Tibial nerve (tissue), 4 donors: ENCODE results near the gene PHLDA1. TPM values are rescaled to one million over a fixed set of nuclear protein-coding genes. Genes with fewer than 3 reads are reported as not detected.

Source experiments
- DNase-seq, 2 donors: peaks; one replicate each; pipeline ENCODE4 v3.0.0-alpha.2; 2019; ENCODE audit warnings: low spot score in 2 of 2
- H3K27ac ChIP-seq, 4 donors: fragments of 200-600 bp; sonication (generic) in 3 of 4; one replicate each; pipeline ENCODE4 v1.5.1; 2017 to 2019; ENCODE audit warnings: mild to moderate bottlenecking in 1 of 4
- H3K27me3 ChIP-seq, 2 donors: fragments of 200-600 bp; sonication (generic) in 1 of 2; one replicate each; pipeline versions ENCODE4 v1.5.1 to v1.6.0; 2017 to 2019
- H3K36me3 ChIP-seq, 3 donors: fragments of 200-600 bp; sonication (generic); one replicate each; pipeline ENCODE4 v1.5.1; 2018 to 2019
- H3K4me1 ChIP-seq, 4 donors: fragments of 200-600 bp; sonication (generic) in 3 of 4; one replicate each; pipeline ENCODE4 v1.5.1; 2017 to 2019
- H3K4me3 ChIP-seq, 4 donors: fragments of 200-600 bp; sonication (generic) in 3 of 4; one replicate each; pipeline ENCODE4 v1.5.1; 2017 to 2019; ENCODE audit warnings: mild to moderate bottlenecking in 1 of 4, moderate library complexity in 1 of 4
- H3K9me3 ChIP-seq, 4 donors: fragments of 200-600 bp; sonication (generic) in 3 of 4; one replicate each; pipeline ENCODE4 v1.5.1; 2017 to 2019
- CTCF ChIP-seq, 5 experiments: fragments of 200-600 bp in 3 of 5; fragments of 450-650 bp in 2 of 5; sonication (generic) in 3 of 5; IDR thresholded peaks; one replicate each; pipeline ENCODE4 v1.5.1; 2016 to 2019; ENCODE audit warnings: antibody characterized with exemption in 5 of 5, mild to moderate bottlenecking in 3 of 5, moderate library complexity in 2 of 5
- EP300 ChIP-seq, 2 donors: sonication (generic); formaldehyde crosslinking; IDR thresholded peaks; one replicate each; pipeline ENCODE4 v1.6.1; 2017; ENCODE audit warnings: antibody characterized with exemption in 2 of 2, mild to moderate bottlenecking in 1 of 2
- POLR2A ChIP-seq, 2 donors: fragments of 450-650 bp; IDR thresholded peaks; one replicate each; pipeline ENCODE4 v1.6.1; 2017; ENCODE audit warnings: antibody characterized with exemption in 2 of 2, mild to moderate bottlenecking in 2 of 2, moderate library complexity in 2 of 2
- WGBS, 2 donors: methylation state at CpG; one replicate each; pipeline ENCODE4 v1.1.5; 2018; 5-methylcytosine and 5-hydroxymethylcytosine counted together
- total RNA-seq, 4 donors: library from RNA; depleted of rRNA; stranded (reverse); fragments of >200 nt; gene quantifications; one replicate each; pipeline ENCODE4 v1.1.0, GENCODE V29; 2016

PHLDA1 gene
- total RNA-seq, 4 donors from 2014 or later = 23.6 to 34.9 (median 30.7) TPM

GRCh38 chr12:75998292-75999063 lies 33.1 kb downstream of the PHLDA1 start:
- no peak overlapping the region for H3K4me3 ChIP-seq
- H3K27me3 ChIP-seq = no peaks in the 10 kb centered on the region
- no peak overlapping the region for H3K27ac ChIP-seq
- no peaks in the 10 kb centered on the region for H3K9me3 ChIP-seq
- no peak for TF ChIP-seq EP300 (IDR thresholded peaks at IDR 0.05)
- H3K4me1 ChIP-seq = no peaks in the 10 kb centered on the region
- no peak for DNase-seq
- H3K36me3 ChIP-seq = no peaks in the 10 kb centered on the region
- WGBS, 2 donors = 78 to 80% methylated on average over 4 of the region's 4 CpGs

- Histone ChIP-seq H3K36me3 (no peaks in the 10 kb centered on the region), H3K27me3 (no peaks in the 10 kb centered on the region), H3K4me3 (no peak overlapping the region), H3K9me3 (no peaks in the 10 kb centered on the region), H3K27ac (no peak overlapping the region), H3K4me1 (no peaks in the 10 kb centered on the region)
- TF ChIP-seq CTCF (IDR thresholded peaks at IDR 0.05) (no peak), EP300 (IDR thresholded peaks at IDR 0.05) (no peak), POLR2A (IDR thresholded peaks at IDR 0.05) (no peak)
- 86 to 87% methylated on average over 3 of the region's 3 CpGs for WGBS, 2 donors
- DNase-seq = no peak
These were observed 33.9 kb downstream of the PHLDA1 start for GRCh38 chr12:75997658-75998057.

GRCh38 chr12:75996861-75997447 lies 34.6 kb downstream of the PHLDA1 start:
- Histone ChIP-seq H3K27ac (no peak overlapping the region), H3K27me3 (no peaks in the 10 kb centered on the region), H3K4me1 (no peaks in the 10 kb centered on the region), H3K36me3 (no peaks in the 10 kb centered on the region), H3K4me3 (no peak overlapping the region), H3K9me3 (no peaks in the 10 kb centered on the region)
- WGBS, 2 donors = 53 to 59% methylated on average over 1 of the region's 1 CpG
- TF ChIP-seq EP300 (IDR thresholded peaks at IDR 0.05) (no peak), CTCF (IDR thresholded peaks at IDR 0.05) (no peak), POLR2A (IDR thresholded peaks at IDR 0.05) (no peak)
- no peak for DNase-seq

- TF ChIP-seq CTCF (IDR thresholded peaks at IDR 0.05) (no peak), EP300 (IDR thresholded peaks at IDR 0.05) (no peak)
- Histone ChIP-seq H3K9me3 (no peaks in the 10 kb centered on the region), H3K4me1 (no peaks in the 10 kb centered on the region), H3K27me3 (no peaks in the 10 kb centered on the region), H3K4me3 (no peak overlapping the region), H3K27ac (no peak overlapping the region), H3K36me3 (no peaks in the 10 kb centered on the region)
- no peak for DNase-seq
These were observed 35.9 kb downstream of the PHLDA1 start for GRCh38 chr12:75995691-75996090.

GRCh38 chr12:75994069-75994740 lies 37.4 kb downstream of the PHLDA1 start:
- TF ChIP-seq POLR2A (IDR thresholded peaks at IDR 0.05) = no peak
- TF ChIP-seq CTCF (IDR thresholded peaks at IDR 0.05) = no peak
- no peak for TF ChIP-seq EP300 (IDR thresholded peaks at IDR 0.05)
- H3K4me3 ChIP-seq = no peak overlapping the region
- WGBS, 2 donors = 68 to 84% methylated on average over 4 of the region's 4 CpGs
- H3K27ac ChIP-seq = no peak overlapping the region
- no peak for DNase-seq
- H3K9me3 ChIP-seq = no peaks in the 10 kb centered on the region
- no peaks in the 10 kb centered on the region for H3K4me1 ChIP-seq
- H3K36me3 ChIP-seq = no peaks in the 10 kb centered on the region
- H3K27me3 ChIP-seq = no peaks in the 10 kb centered on the region
